Measurements from ENCODE around the gene RPS28.

Gene RPS28

DNA sequence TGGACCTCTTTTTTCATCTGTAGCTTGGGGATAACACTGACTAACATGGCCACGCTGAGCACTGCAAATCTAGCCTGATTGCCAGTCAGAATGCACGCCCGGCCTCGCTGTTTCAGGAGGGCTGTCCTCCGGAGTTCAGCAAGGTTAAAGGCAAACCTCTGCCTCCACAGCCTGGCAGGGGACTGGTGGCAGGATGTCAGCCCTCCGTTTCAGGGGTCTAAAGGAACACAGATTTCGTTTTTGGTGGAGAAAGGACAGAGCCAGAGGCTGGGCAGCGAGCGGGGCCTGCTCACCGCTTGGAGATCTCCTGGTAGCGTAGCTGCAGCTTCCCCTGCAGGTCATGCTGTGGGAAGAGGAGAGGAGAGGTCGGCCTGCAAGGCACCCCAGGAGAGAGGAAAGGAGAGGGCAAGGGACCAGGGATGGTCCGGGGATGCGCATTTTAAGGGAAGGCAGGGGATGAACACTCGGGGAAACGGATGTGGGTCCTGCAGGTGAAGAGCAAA is 681 bp upstream of the RPS28 start:
- Histone ChIP-seq H3K36me3 (ENCODE audit: insufficient read depth, low read length) (peaks cover 42% of the 10 kb centered on the region), H3K9me3 (ENCODE audit: low read length) (no peaks in the 10 kb centered on the region), H3F3A (ENCODE audit: insufficient read depth, low read length) (no peaks in the 10 kb centered on the region), H3K4me3 (ENCODE audit: low read depth, low read length, poor library complexity, severe bottlenecking) (peak overlapping the region; percentile 94), H3K27ac (ENCODE audit: low read depth, low read length, poor library complexity, severe bottlenecking) (peak overlapping the region; percentile 59), H3K4me2 (ENCODE audit: low read length) (peak overlapping the region; percentile 85), H3K27me3 (ENCODE audit: insufficient read depth, low read length) (no peaks in the 10 kb centered on the region), H3K79me2 (ENCODE audit: insufficient read depth, low read length) (peaks cover 18% of the 10 kb centered on the region; the same call in 1 of the 2 replicates), H4K20me1 (ENCODE audit: insufficient read depth, low read length) (no peaks in the 10 kb centered on the region), H3K9me2 (ENCODE audit: low read depth, low read length) (no peaks in the 10 kb centered on the region), H3K9ac (ENCODE audit: low read length) (peak overlapping the region; percentile 96), H2AFZ (ENCODE audit: low read length) (no peak overlapping the region), H3K4me1 (ENCODE audit: insufficient read depth, low read length, severe bottlenecking) (peaks cover 42% of the 10 kb centered on the region)
- TF ChIP-seq CTCF (IDR thresholded peaks at IDR 0.05; ENCODE audit: low read length), result no peak
- TF ChIP-seq EZH2 (IDR thresholded peaks at IDR 0.05; ENCODE audit: borderline replicate concordance, low read length), result no peak

GRCh38 chr19:8321986-8322637 is 816 bp downstream of the RPS28 start:
- Histone ChIP-seq H3K4me3 (ENCODE audit: low read depth, low read length, poor library complexity, severe bottlenecking) (peak overlapping the region; percentile 94), H3K4me1 (ENCODE audit: insufficient read depth, low read length, severe bottlenecking) (peaks cover 36% of the 10 kb centered on the region), H3K79me2 (ENCODE audit: insufficient read depth, low read length) (peaks cover 18% of the 10 kb centered on the region; the same call in 1 of the 2 replicates), H4K20me1 (ENCODE audit: insufficient read depth, low read length) (no peaks in the 10 kb centered on the region), H3K27ac (ENCODE audit: low read depth, low read length, poor library complexity, severe bottlenecking) (no peak overlapping the region), H3K27me3 (ENCODE audit: insufficient read depth, low read length) (peaks cover 3% of the 10 kb centered on the region; the same call in 1 of the 2 replicates), H3K4me2 (ENCODE audit: low read length) (peak overlapping the region; percentile 97), H3K9ac (ENCODE audit: low read length) (peak overlapping the region; percentile 96), H2AFZ (ENCODE audit: low read length) (no peak overlapping the region), H3K9me2 (ENCODE audit: low read depth, low read length) (no peaks in the 10 kb centered on the region), H3F3A (ENCODE audit: insufficient read depth, low read length) (no peaks in the 10 kb centered on the region), H3K9me3 (ENCODE audit: low read length) (no peaks in the 10 kb centered on the region), H3K36me3 (ENCODE audit: insufficient read depth, low read length) (peaks cover 31% of the 10 kb centered on the region)
- no peak for TF ChIP-seq EZH2 (IDR thresholded peaks at IDR 0.05; ENCODE audit: borderline replicate concordance, low read length)
- TF ChIP-seq CTCF (IDR thresholded peaks at IDR 0.05; ENCODE audit: low read length), result no peak

- peak overlapping the region; percentile 94 for H3K4me3 ChIP-seq (ENCODE audit: low read depth, low read length, poor library complexity, severe bottlenecking)
- H2AFZ ChIP-seq (ENCODE audit: low read length), result no peak overlapping the region
- H3K27ac ChIP-seq (ENCODE audit: low read depth, low read length, poor library complexity, severe bottlenecking), result no peak overlapping the region
- H3K9me2 ChIP-seq (ENCODE audit: low read depth, low read length), result no peaks in the 10 kb centered on the region
- peaks cover 18% of the 10 kb centered on the region; the same call in 1 of the 2 replicates for H3K79me2 ChIP-seq (ENCODE audit: insufficient read depth, low read length)
- TF ChIP-seq EZH2 (IDR thresholded peaks at IDR 0.05; ENCODE audit: borderline replicate concordance, low read length) (no peak), CTCF (IDR thresholded peaks at IDR 0.05; ENCODE audit: low read length) (no peak)
- H3K4me1 ChIP-seq (ENCODE audit: insufficient read depth, low read length, severe bottlenecking), result peaks cover 31% of the 10 kb centered on the region
- H3K27me3 ChIP-seq (ENCODE audit: insufficient read depth, low read length), result peaks cover 4% of the 10 kb centered on the region; the same call in 1 of the 2 replicates
- peak overlapping the region; percentile 97 for H3K4me2 ChIP-seq (ENCODE audit: low read length)
- no peaks in the 10 kb centered on the region for H4K20me1 ChIP-seq (ENCODE audit: insufficient read depth, low read length)
- peak overlapping the region; percentile 96 for H3K9ac ChIP-seq (ENCODE audit: low read length)
- H3F3A ChIP-seq (ENCODE audit: insufficient read depth, low read length), result no peaks in the 10 kb centered on the region
- H3K9me3 ChIP-seq (ENCODE audit: low read length), result no peaks in the 10 kb centered on the region
- peaks cover 31% of the 10 kb centered on the region for H3K36me3 ChIP-seq (ENCODE audit: insufficient read depth, low read length)
Observed at GRCh38 chr19:8322638-8322997, 1.3 kb downstream of the RPS28 start.

Data from OCI-LY1 (cell line).